Measurements from ENCODE around the gene ELL.

- TF ChIP-seq CTCF (conservative IDR thresholded peaks at IDR 0.05 in 1 of 2, IDR thresholded peaks at IDR 0.05 in 1 of 2; ENCODE audit: extremely low read depth in 1 of 2, insufficient read depth in 1 of 2, low read depth in 1 of 2, low read length in 2 of 2) (no peak), EZH2 (IDR thresholded peaks at IDR 0.05; ENCODE audit: borderline replicate concordance, low read length) (no peak)
Observed at GRCh38 chr19:18460900-18461299, 61.0 kb downstream of the ELL start.

All from mammary epithelial cell (primary cell).